AG04449 (cell line): ENCODE data around the gene DNM3.

ENCODE experiments used
- CTCF ChIA-PET: fragments of 350-600 bp; formaldehyde crosslinking; extraction: SDS; loops from one replicate; lab custom pipeline; 2021; ENCODE audit warnings: antibody characterized with exemption; lab: Yijun Ruan, JAX
- POLR2A ChIA-PET: fragments of 400-600, 350-600 bp; formaldehyde crosslinking; extraction: SDS; loops from one replicate; lab custom pipeline; 2020; ENCODE audit warnings: antibody characterized with exemption, inconsistent platforms; lab: Yijun Ruan, JAX
- DNase-seq: peaks from one replicate; pipeline ENCODE4 v3.0.0-alpha.2; 2010; ENCODE audit warnings: low read depth, low spot score
- H3K4me3 ChIP-seq: 2 replicates; pipeline ENCODE4 v1.5.1; 2011; ENCODE audit warnings: low read depth, mild to moderate bottlenecking, control low read depth, low read length
- CTCF ChIP-seq: IDR thresholded peaks from one replicate; pipeline ENCODE4 v1.5.1; 2011; ENCODE audit warnings: mild to moderate bottlenecking, moderate library complexity, low read length, control low read depth, inconsistent platforms; ENCODE audit not compliant: insufficient read depth; ENCODE audit errors: missing control alignments

Gene DNM3

GRCh38 chr1:171809834-171810233 is 31.5 kb upstream of the DNM3 start:
- ChIA-PET POLR2A (no interaction called here), CTCF (interaction anchor here (1.5 to 16.0 kb wide), 3 partner anchors 9 to 173 kb away, joined by 3 to 835 read pairs (median 60); no protein-coding TSS in a partner anchor)
- no peak overlapping the region for H3K4me3 ChIP-seq
- DNase-seq, result no peak
- no peak for TF ChIP-seq CTCF

- POLR2A ChIA-PET, result no interaction called here
Measured at GRCh38 chr1:171811672-171812071, 29.6 kb upstream of the DNM3 start.

GRCh38 chr1:171814692-171815091 is 26.6 kb upstream of the DNM3 start:
- ChIA-PET POLR2A (no interaction called here), CTCF (interaction anchor here (0.9 to 2.5 kb wide), 2 partner anchors 14 to 170 kb away, joined by 3 to 10 read pairs; no protein-coding TSS in a partner anchor)
- peak; percentile 47 for DNase-seq
- H3K4me3 ChIP-seq, result no peak overlapping the region
- no peak for TF ChIP-seq CTCF

More at GRCh38 chr1:171811672-171812071, 29.6 kb upstream of the DNM3 start:
- no peak for DNase-seq
- H3K4me3 ChIP-seq, result no peak overlapping the region
- TF ChIP-seq CTCF, result no peak
- CTCF ChIA-PET, result interaction anchor here (0.5 to 16.0 kb wide), 4 partner anchors 11 to 171 kb away, joined by 3 to 835 read pairs (median 32); no protein-coding TSS in a partner anchor

- no peak for TF ChIP-seq CTCF
- no peak overlapping the region for H3K4me3 ChIP-seq
- DNase-seq, result no peak
- ChIA-PET POLR2A (no interaction called here), CTCF (interaction anchor here (1.1 to 2.5 kb wide), 4 partner anchors 14 to 172 kb away, joined by 4 to 10 read pairs (median 6); no protein-coding TSS in a partner anchor)
Measured at GRCh38 chr1:171816300-171816901, 24.9 kb upstream of the DNM3 start.

GRCh38 chr1:171817511-171818265 is 23.6 kb upstream of the DNM3 start:
- no peak overlapping the region for H3K4me3 ChIP-seq
- no peak for DNase-seq
- ChIA-PET CTCF (interaction anchor here (1.9 to 3.1 kb wide), 2 partner anchors 16 to 173 kb away, joined by 7 to 14 read pairs; no protein-coding TSS in a partner anchor), POLR2A (no interaction called here)
- TF ChIP-seq CTCF, result no peak

GRCh38 chr1:171819946-171820345 is 21.4 kb upstream of the DNM3 start:
- ChIA-PET CTCF (interaction anchor here (0.9 to 3.1 kb wide), 5 partner anchors 16 to 164 kb away, joined by 3 to 14 read pairs (median 3); no protein-coding TSS in a partner anchor), POLR2A (no interaction called here)
- no peak for DNase-seq
- TF ChIP-seq CTCF, result no peak
- H3K4me3 ChIP-seq, result no peak overlapping the region
